Ishikawa (cell line): ENCODE data around the gene TCF4.

Source experiments
- EP300 ChIP-seq: IDR thresholded peaks from 2 replicates; pipeline ENCODE4 v1.6.1; 2012; ENCODE audit warnings: borderline replicate concordance
- TAF1 ChIP-seq: IDR thresholded peaks from 2 replicates; pipeline ENCODE4 v1.6.1; 2012; ENCODE audit warnings: low read depth, mild to moderate bottlenecking

DNA sequence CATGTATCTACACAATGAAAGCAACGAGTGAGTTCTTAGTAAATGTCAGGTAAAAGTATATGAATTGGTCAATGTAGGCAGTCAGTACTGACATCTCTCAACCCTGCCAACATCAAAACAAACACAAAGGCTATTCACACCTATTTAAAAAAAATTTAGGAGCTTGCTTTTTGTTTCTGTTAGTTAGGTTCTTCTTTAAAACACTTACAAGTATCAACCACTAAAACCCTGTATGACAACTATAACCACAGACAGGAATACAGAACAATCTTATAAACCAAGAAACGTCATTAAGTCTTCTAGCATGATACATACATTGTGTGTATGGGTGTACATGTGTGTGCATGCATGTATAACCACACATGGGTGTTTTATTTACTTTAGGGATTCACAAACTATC lies 131.0 kb downstream of the TCF4 start:
- no peak for TF ChIP-seq EP300
- TF ChIP-seq TAF1, result no peak
